H9 (cell line): Measurements from ENCODE around the gene NKAIN2. TPM values are rescaled to one million over a fixed set of nuclear protein-coding genes. Genes with fewer than 3 reads are reported as not detected.

Experiments used
- DNase-seq: peaks from one replicate; pipeline ENCODE4 v3.0.0-alpha.2; 2017
- H2AFZ ChIP-seq: one replicate; pipeline ENCODE4 v1.6.1; 2013; ENCODE audit warnings: mild to moderate bottlenecking, low read length, control low read depth, moderate library complexity
- H2AK5ac ChIP-seq: 2 replicates; pipeline ENCODE4 v1.6.1; 2013; ENCODE audit warnings: low read length, control low read depth, mixed read lengths; ENCODE audit not compliant: insufficient read length
- H2BK120ac ChIP-seq: one replicate; pipeline ENCODE4 v1.6.1; 2013; ENCODE audit warnings: low read depth, mild to moderate bottlenecking, low read length, control low read depth, inconsistent platforms; ENCODE audit not compliant: poor library complexity, severe bottlenecking
- H2BK12ac ChIP-seq: 2 replicates; pipeline ENCODE4 v1.6.1; 2013; ENCODE audit warnings: low read length, control low read depth, mixed read lengths, low read depth; ENCODE audit not compliant: insufficient read length
- H2BK15ac ChIP-seq: 2 replicates; pipeline ENCODE4 v1.6.1; 2013; ENCODE audit warnings: low read depth, low read length, control low read depth
- H2BK20ac ChIP-seq: one replicate; pipeline ENCODE4 v1.6.1; 2013; ENCODE audit warnings: low read depth, mild to moderate bottlenecking, low read length, control low read depth, inconsistent platforms; ENCODE audit not compliant: poor library complexity, severe bottlenecking
- H2BK5ac ChIP-seq: 2 replicates; pipeline ENCODE4 v1.6.1; 2013; ENCODE audit warnings: low read length, control low read depth, mixed read lengths; ENCODE audit not compliant: insufficient read length
- H3K14ac ChIP-seq: 2 replicates; pipeline ENCODE4 v1.6.1; 2013; ENCODE audit warnings: low read length, control low read depth; ENCODE audit not compliant: insufficient read depth
- H3K18ac ChIP-seq: 2 replicates; pipeline ENCODE4 v1.6.1; 2013; ENCODE audit warnings: low read depth, mild to moderate bottlenecking, mixed read lengths, low read length, control low read depth; ENCODE audit not compliant: insufficient read length
- H3K23ac ChIP-seq: 2 replicates; pipeline ENCODE4 v1.6.1; 2013; ENCODE audit warnings: low read length, control low read depth, mixed read lengths, low read depth; ENCODE audit not compliant: insufficient read length
- H3K23me2 ChIP-seq: 2 replicates; pipeline ENCODE4 v1.6.1; 2013; ENCODE audit warnings: low read depth, mild to moderate bottlenecking, mixed read lengths, low read length, control low read depth; ENCODE audit not compliant: insufficient read length, poor library complexity, severe bottlenecking
- H3K27ac ChIP-seq: 2 replicates; pipeline ENCODE4 v1.5.1; 2013; ENCODE audit warnings: low read length, control low read depth, mixed read lengths, low read depth; ENCODE audit not compliant: insufficient read length
- H3K27me3 ChIP-seq: 2 replicates; pipeline ENCODE4 v1.6.1; 2013; ENCODE audit warnings: low read length, control low read depth, inconsistent platforms; ENCODE audit not compliant: insufficient read depth
- H3K4ac ChIP-seq: 2 replicates; pipeline ENCODE4 v1.6.1; 2013; ENCODE audit warnings: low read depth, mild to moderate bottlenecking, control low read depth, inconsistent platforms, low read length, moderate library complexity
- H3K4me1 ChIP-seq: 2 replicates; pipeline ENCODE4 v1.6.1; 2013; ENCODE audit warnings: low read length, control low read depth, inconsistent platforms; ENCODE audit not compliant: insufficient read depth
- H3K4me2 ChIP-seq: 2 replicates; pipeline ENCODE4 v1.6.1; 2013; ENCODE audit warnings: low read length, control low read depth, mixed read lengths; ENCODE audit not compliant: insufficient read length, insufficient read depth
- H3K56ac ChIP-seq: 2 replicates; pipeline ENCODE4 v1.6.1; 2013; ENCODE audit warnings: low read depth, mild to moderate bottlenecking, mixed read lengths, low read length, control low read depth; ENCODE audit not compliant: insufficient read length
- H3K79me1 ChIP-seq: 2 replicates; pipeline ENCODE4 v1.6.1; 2013; ENCODE audit warnings: low read depth, mild to moderate bottlenecking, moderate library complexity, low read length, control low read depth, inconsistent platforms; ENCODE audit not compliant: insufficient read depth, poor library complexity, severe bottlenecking
- H3K79me2 ChIP-seq: 2 replicates; pipeline ENCODE4 v1.6.1; 2013; ENCODE audit warnings: low read length, control low read depth, inconsistent platforms; ENCODE audit not compliant: insufficient read depth
- H3K9ac ChIP-seq: 2 replicates; pipeline ENCODE4 v1.6.1; 2013; ENCODE audit warnings: low read length, control low read depth, mixed read lengths; ENCODE audit not compliant: insufficient read length; ENCODE audit errors: extremely low read depth
- H3K9me3 ChIP-seq: one replicate; pipeline ENCODE4 v1.6.1; 2013; ENCODE audit warnings: low read depth, low read length, inconsistent platforms; ENCODE audit not compliant: control insufficient read depth
- H3T11ph ChIP-seq: one replicate; pipeline ENCODE4 v1.6.1; 2013; ENCODE audit warnings: mild to moderate bottlenecking, low read length, control low read depth, inconsistent platforms
- H4K20me1 ChIP-seq: one replicate; pipeline ENCODE4 v1.6.1; 2013; ENCODE audit not compliant: control insufficient read depth, insufficient read length, insufficient read depth
- H4K5ac ChIP-seq: 2 replicates; pipeline ENCODE4 v1.6.1; 2013; ENCODE audit warnings: low read depth, mild to moderate bottlenecking, mixed read lengths, low read length, control low read depth; ENCODE audit not compliant: insufficient read length
- H4K8ac ChIP-seq: replicated peaks from 2 replicates; pipeline ENCODE4 v1.6.1; 2013; ENCODE audit warnings: low read length, control low read depth, mixed read lengths, low read depth; ENCODE audit not compliant: insufficient read length
- H4K91ac ChIP-seq: 2 replicates; pipeline ENCODE4 v1.6.1; 2013; ENCODE audit warnings: low read depth, mild to moderate bottlenecking, moderate library complexity, mixed read lengths, low read length, control low read depth; ENCODE audit not compliant: insufficient read length
- H3K27ac Mint-ChIP-seq, 3 experiments: 2 replicates in 2 of 3; 3 replicates in 1 of 3; pipeline ENCODE4 v1.8.0; 2020 to 2021; ENCODE audit warnings: mixed read lengths in 3 of 3, mild to moderate bottlenecking in 1 of 3, moderate library complexity in 1 of 3
- H3K27me3 Mint-ChIP-seq: 2 replicates; pipeline ENCODE4 v1.8.0; 2021; ENCODE audit warnings: low read depth, mild to moderate bottlenecking, moderate library complexity, mixed read lengths
- H3K36me3 Mint-ChIP-seq, 3 experiments: 2 replicates in 2 of 3; 3 replicates in 1 of 3; pipeline ENCODE4 v1.8.0; 2020 to 2021; ENCODE audit warnings: low read depth in 3 of 3, mixed read lengths in 3 of 3; ENCODE audit not compliant: insufficient read depth in 1 of 3
- H3K4me1 Mint-ChIP-seq, 2 experiments: 2 replicates each; pipeline ENCODE4 v1.8.0; 2020; ENCODE audit warnings: mixed read lengths in 2 of 2
- H3K4me3 Mint-ChIP-seq, 2 experiments: 2 replicates in 1 of 2; 3 replicates in 1 of 2; pipeline ENCODE4 v1.8.0; 2020 to 2021; ENCODE audit warnings: mild to moderate bottlenecking in 2 of 2, mixed read lengths in 2 of 2, moderate library complexity in 1 of 2
- H3K9me3 Mint-ChIP-seq, 2 experiments: 2 replicates in 1 of 2; 3 replicates in 1 of 2; pipeline ENCODE4 v1.8.0; 2020; ENCODE audit warnings: mild to moderate bottlenecking in 2 of 2, mixed read lengths in 2 of 2, moderate library complexity in 1 of 2
- CTCF ChIP-seq: fragments of 200-600 bp; sonication (generic); conservative IDR thresholded peaks from 3 replicates; pipeline ENCODE4 v1.8.0; 2021; ENCODE audit warnings: antibody characterized with exemption, mild to moderate bottlenecking
- WGBS: extraction: QIAGEN DNeasy Blood & Tissue Kit; methylation state at CpG from one replicate; pipeline ENCODE4 v1.1.7; 2013; ENCODE audit warnings: missing lambda C conversion rate, low lambda C conversion rate, mixed read lengths; ENCODE audit not compliant: insufficient read length; ENCODE audit errors: extremely low coverage; 5-methylcytosine and 5-hydroxymethylcytosine counted together
- total RNA-seq: library from RNA; stranded (reverse); gene quantifications from 2 replicates; pipeline ENCODE4 v1.2.1, GENCODE V29; 2021

Gene NKAIN2
- total RNA-seq, 1 experiment from 2014 or later, result 0.17 TPM

- TF ChIP-seq CTCF, result no peak
- Histone ChIP-seq H2BK12ac (no peak overlapping the region), H2BK120ac (no peak overlapping the region), H3K27ac (no peak overlapping the region), H3K79me2 (no peaks in the 10 kb centered on the region), H4K20me1 (no peaks in the 10 kb centered on the region), H3K9ac (no peak overlapping the region), H2BK5ac (no peak overlapping the region), H3K27me3 (no peaks in the 10 kb centered on the region), H2BK20ac (no peak overlapping the region), H4K91ac (no peak overlapping the region), H2AK5ac (no peak overlapping the region), H2BK15ac (no peak overlapping the region), H3K23me2 (no peaks in the 10 kb centered on the region), H3T11ph (no peak overlapping the region), H3K4me1 (no peaks in the 10 kb centered on the region), H3K9me3 (no peaks in the 10 kb centered on the region), H3K23ac (no peak overlapping the region), H3K56ac (no peak overlapping the region), H2AFZ (no peak overlapping the region), H3K4me2 (no peak overlapping the region), H3K18ac (no peak overlapping the region), H3K4ac (no peak overlapping the region), H4K8ac (no peak overlapping the region), H3K79me1 (no peaks in the 10 kb centered on the region), H3K14ac (no peak overlapping the region), H4K5ac (no peak overlapping the region)
- H3K36me3 Mint-ChIP-seq, result peaks cover 0 to 13% (median 0%) of the 10 kb centered on the region in 3 experiments; a peak in 2 of 7 replicates
- H3K4me3 Mint-ChIP-seq, result no peak overlapping the region
- no peak overlapping the region for H3K27ac Mint-ChIP-seq
- no peaks in the 10 kb centered on the region for H3K4me1 Mint-ChIP-seq
- H3K27me3 Mint-ChIP-seq, result no peaks in the 10 kb centered on the region
- no CpG with 5 or more reads among the region's 1 CpG for WGBS
- H3K9me3 Mint-ChIP-seq, result peaks cover 4 to 9% of the 10 kb centered on the region in 2 experiments; a peak in 4 of 5 replicates
- DNase-seq, result no peak
Measured at GRCh38 chr6:123759472-123759871, 44.2 kb upstream of the NKAIN2 start.
